ENCODE data around the gene PEX14. TPM values are rescaled to one million over a fixed set of nuclear protein-coding genes. Genes with fewer than 3 reads are reported as not detected.

The PEX14 gene
- total RNA-seq, 1 experiment from 2014 or later, result 9.1 TPM

GRCh38 chr1:10494418-10494753 is 19.6 kb downstream of the PEX14 start:
- Histone ChIP-seq H3K27ac (ENCODE audit: low read length) (no peak overlapping the region), H3K36me3 (ENCODE audit: insufficient read depth, low read length) (no peaks in the 10 kb centered on the region), H3K27me3 (ENCODE audit: low read length) (no peaks in the 10 kb centered on the region), H3K9me3 (ENCODE audit: low read length) (no peaks in the 10 kb centered on the region), H3K9ac (ENCODE audit: low read length) (0 out of 2 replicates have a peak overlapping the region, but pooled peaks have one; percentile 16), H3K4me3 (ENCODE audit: low read length) (no peak overlapping the region), H2AFZ (ENCODE audit: low read length) (no peak overlapping the region), H3K4me1 (ENCODE audit: low read length) (peaks cover 18% of the 10 kb centered on the region), H4K20me1 (ENCODE audit: insufficient read depth, low read depth, low read length) (peaks cover 26% of the 10 kb centered on the region; the same call in 1 of the 2 replicates), H3K4me2 (ENCODE audit: low read depth, low read length, poor library complexity, severe bottlenecking) (peak overlapping the region; percentile 58), H3K9me2 (replicated peaks; ENCODE audit: insufficient read depth, low read length) (no peaks in the 10 kb centered on the region), H3K79me2 (ENCODE audit: low read length) (peaks cover 90% of the 10 kb centered on the region)
- peak; percentile 47 for DNase-seq

GRCh38 chr1:10494754-10495474 is 20.2 kb downstream of the PEX14 start:
- Histone ChIP-seq H3K36me3 (ENCODE audit: insufficient read depth, low read length) (no peaks in the 10 kb centered on the region), H3K27me3 (ENCODE audit: low read length) (no peaks in the 10 kb centered on the region), H3K9me2 (replicated peaks; ENCODE audit: insufficient read depth, low read length) (no peaks in the 10 kb centered on the region), H3K27ac (ENCODE audit: low read length) (no peak overlapping the region), H2AFZ (ENCODE audit: low read length) (no peak overlapping the region), H3K9me3 (ENCODE audit: low read length) (no peaks in the 10 kb centered on the region), H3K79me2 (ENCODE audit: low read length) (peaks cover 89% of the 10 kb centered on the region), H3K4me3 (ENCODE audit: low read length) (peak overlapping the region; percentile 38; the same call in 1 of the 2 replicates), H3K4me2 (ENCODE audit: low read depth, low read length, poor library complexity, severe bottlenecking) (peak overlapping the region; percentile 58), H4K20me1 (ENCODE audit: insufficient read depth, low read depth, low read length) (peaks cover 22% of the 10 kb centered on the region; the same call in 1 of the 2 replicates), H3K4me1 (ENCODE audit: low read length) (peaks cover 14% of the 10 kb centered on the region), H3K9ac (ENCODE audit: low read length) (peak overlapping the region; percentile 50)
- peak; percentile 92 for DNase-seq

GRCh38 chr1:10495475-10495817 is 20.7 kb downstream of the PEX14 start:
- Histone ChIP-seq H3K9me2 (replicated peaks; ENCODE audit: insufficient read depth, low read length) (no peaks in the 10 kb centered on the region), H3K9ac (ENCODE audit: low read length) (peak overlapping the region; percentile 50; the same call in 1 of the 2 replicates), H3K4me2 (ENCODE audit: low read depth, low read length, poor library complexity, severe bottlenecking) (peak overlapping the region; percentile 58), H3K79me2 (ENCODE audit: low read length) (peaks cover 87% of the 10 kb centered on the region), H3K27ac (ENCODE audit: low read length) (no peak overlapping the region), H3K36me3 (ENCODE audit: insufficient read depth, low read length) (no peaks in the 10 kb centered on the region), H3K4me3 (ENCODE audit: low read length) (no peak overlapping the region; the same call in 1 of the 2 replicates), H3K4me1 (ENCODE audit: low read length) (peaks cover 14% of the 10 kb centered on the region), H3K27me3 (ENCODE audit: low read length) (no peaks in the 10 kb centered on the region), H2AFZ (ENCODE audit: low read length) (no peak overlapping the region), H3K9me3 (ENCODE audit: low read length) (no peaks in the 10 kb centered on the region), H4K20me1 (ENCODE audit: insufficient read depth, low read depth, low read length) (peaks cover 21% of the 10 kb centered on the region; the same call in 1 of the 2 replicates)
- no peak for DNase-seq

GRCh38 chr1:10495952-10496351 is 21.2 kb downstream of the PEX14 start:
- Histone ChIP-seq H3K9ac (ENCODE audit: low read length) (no peak overlapping the region), H3K4me3 (ENCODE audit: low read length) (no peak overlapping the region), H3K79me2 (ENCODE audit: low read length) (peaks cover 87% of the 10 kb centered on the region), H3K4me2 (ENCODE audit: low read depth, low read length, poor library complexity, severe bottlenecking) (no peak overlapping the region), H4K20me1 (ENCODE audit: insufficient read depth, low read depth, low read length) (peaks cover 21% of the 10 kb centered on the region; the same call in 1 of the 2 replicates), H2AFZ (ENCODE audit: low read length) (no peak overlapping the region), H3K27me3 (ENCODE audit: low read length) (no peaks in the 10 kb centered on the region), H3K36me3 (ENCODE audit: insufficient read depth, low read length) (no peaks in the 10 kb centered on the region), H3K27ac (ENCODE audit: low read length) (no peak overlapping the region), H3K4me1 (ENCODE audit: low read length) (peaks cover 14% of the 10 kb centered on the region), H3K9me2 (replicated peaks; ENCODE audit: insufficient read depth, low read length) (no peaks in the 10 kb centered on the region), H3K9me3 (ENCODE audit: low read length) (no peaks in the 10 kb centered on the region)
- no peak for DNase-seq

- Histone ChIP-seq H4K20me1 (ENCODE audit: insufficient read depth, low read depth, low read length) (peaks cover 21% of the 10 kb centered on the region; the same call in 1 of the 2 replicates), H3K4me2 (ENCODE audit: low read depth, low read length, poor library complexity, severe bottlenecking) (no peak overlapping the region), H3K9ac (ENCODE audit: low read length) (no peak overlapping the region), H3K27ac (ENCODE audit: low read length) (no peak overlapping the region), H3K36me3 (ENCODE audit: insufficient read depth, low read length) (no peaks in the 10 kb centered on the region), H3K9me3 (ENCODE audit: low read length) (no peaks in the 10 kb centered on the region), H3K79me2 (ENCODE audit: low read length) (peaks cover 84% of the 10 kb centered on the region), H3K9me2 (replicated peaks; ENCODE audit: insufficient read depth, low read length) (no peaks in the 10 kb centered on the region), H3K27me3 (ENCODE audit: low read length) (no peaks in the 10 kb centered on the region), H3K4me1 (ENCODE audit: low read length) (peaks cover 14% of the 10 kb centered on the region), H3K4me3 (ENCODE audit: low read length) (no peak overlapping the region), H2AFZ (ENCODE audit: low read length) (no peak overlapping the region)
- no peak for DNase-seq
Measured at GRCh38 chr1:10497109-10497508, 22.4 kb downstream of the PEX14 start.

- Histone ChIP-seq H3K27ac (ENCODE audit: low read length) (no peak overlapping the region), H3K4me3 (ENCODE audit: low read length) (no peak overlapping the region)
- DNase-seq, result no peak
Measured at GRCh38 chr1:10498231-10498630, 23.5 kb downstream of the PEX14 start.

GRCh38 chr1:10502206-10502605 is 27.5 kb downstream of the PEX14 start:
- Histone ChIP-seq H3K4me2 (ENCODE audit: low read depth, low read length, poor library complexity, severe bottlenecking) (no peak overlapping the region), H3K4me1 (ENCODE audit: low read length) (no peaks in the 10 kb centered on the region), H4K20me1 (ENCODE audit: insufficient read depth, low read depth, low read length) (peaks cover 12% of the 10 kb centered on the region; the same call in 1 of the 2 replicates), H3K9me2 (replicated peaks; ENCODE audit: insufficient read depth, low read length) (no peaks in the 10 kb centered on the region), H3K4me3 (ENCODE audit: low read length) (no peak overlapping the region), H3K36me3 (ENCODE audit: insufficient read depth, low read length) (no peaks in the 10 kb centered on the region), H3K27ac (ENCODE audit: low read length) (no peak overlapping the region), H3K79me2 (ENCODE audit: low read length) (peaks cover 76% of the 10 kb centered on the region), H3K9me3 (ENCODE audit: low read length) (no peaks in the 10 kb centered on the region), H3K9ac (ENCODE audit: low read length) (no peak overlapping the region), H2AFZ (ENCODE audit: low read length) (no peak overlapping the region), H3K27me3 (ENCODE audit: low read length) (no peaks in the 10 kb centered on the region)
- no peak for DNase-seq

More at GRCh38 chr1:10498231-10498630, 23.5 kb downstream of the PEX14 start:
- no peaks in the 10 kb centered on the region for H3K36me3 ChIP-seq (ENCODE audit: insufficient read depth, low read length)
- peaks cover 21% of the 10 kb centered on the region; the same call in 1 of the 2 replicates for H4K20me1 ChIP-seq (ENCODE audit: insufficient read depth, low read depth, low read length)
- no peak overlapping the region for H3K4me2 ChIP-seq (ENCODE audit: low read depth, low read length, poor library complexity, severe bottlenecking)
- H3K9me3 ChIP-seq (ENCODE audit: low read length), result no peaks in the 10 kb centered on the region
- H3K9me2 ChIP-seq (replicated peaks; ENCODE audit: insufficient read depth, low read length), result no peaks in the 10 kb centered on the region
- no peak overlapping the region for H3K9ac ChIP-seq (ENCODE audit: low read length)
- no peaks in the 10 kb centered on the region for H3K27me3 ChIP-seq (ENCODE audit: low read length)
- peaks cover 82% of the 10 kb centered on the region for H3K79me2 ChIP-seq (ENCODE audit: low read length)
- H3K4me1 ChIP-seq (ENCODE audit: low read length), result peaks cover 14% of the 10 kb centered on the region
- no peak overlapping the region for H2AFZ ChIP-seq (ENCODE audit: low read length)

- H3K9me3 ChIP-seq (ENCODE audit: low read length), result no peaks in the 10 kb centered on the region
- H3K9ac ChIP-seq (ENCODE audit: low read length), result no peak overlapping the region
- no peaks in the 10 kb centered on the region for H3K9me2 ChIP-seq (replicated peaks; ENCODE audit: insufficient read depth, low read length)
- no peaks in the 10 kb centered on the region for H3K36me3 ChIP-seq (ENCODE audit: insufficient read depth, low read length)
- H3K79me2 ChIP-seq (ENCODE audit: low read length), result peaks cover 74% of the 10 kb centered on the region
- H3K4me3 ChIP-seq (ENCODE audit: low read length), result no peak overlapping the region
- no peaks in the 10 kb centered on the region for H3K27me3 ChIP-seq (ENCODE audit: low read length)
- no peak overlapping the region for H3K27ac ChIP-seq (ENCODE audit: low read length)
- no peak overlapping the region for H3K4me2 ChIP-seq (ENCODE audit: low read depth, low read length, poor library complexity, severe bottlenecking)
- H3K4me1 ChIP-seq (ENCODE audit: low read length), result peaks cover 6% of the 10 kb centered on the region
- H2AFZ ChIP-seq (ENCODE audit: low read length), result no peak overlapping the region
- peaks cover 14% of the 10 kb centered on the region for H4K20me1 ChIP-seq (ENCODE audit: insufficient read depth, low read depth, low read length)
- DNase-seq, result no peak
Measured at GRCh38 chr1:10504249-10504648, 29.5 kb downstream of the PEX14 start.

Measured in Karpas-422 (cell line).